ENCODE results near the gene MRPS2. TPM values are rescaled to one million over a fixed set of nuclear protein-coding genes. Genes with fewer than 3 reads are reported as not detected.

MRPS2 gene
- polyA plus RNA-seq, 1 donor from 2014 or later = 20.1 TPM

- H3K27ac ChIP-seq (ENCODE audit: low read length) = no peak overlapping the region
- H3K36me3 ChIP-seq (ENCODE audit: insufficient read depth, low read length) = no peaks in the 10 kb centered on the region
- TF ChIP-seq RAD21 (conservative IDR thresholded peaks at IDR 0.05) = no peak
- no peak for TF ChIP-seq EP300 (conservative IDR thresholded peaks at IDR 0.05; ENCODE audit: poor library complexity, severe bottlenecking)
- no peak for TF ChIP-seq MXI1 (conservative IDR thresholded peaks at IDR 0.05; ENCODE audit: poor library complexity, severe bottlenecking)
- TF ChIP-seq SMC3 (conservative IDR thresholded peaks at IDR 0.05; ENCODE audit: poor library complexity) = no peak
- TF ChIP-seq EZH2 (IDR thresholded peaks at IDR 0.05; ENCODE audit: borderline replicate concordance, insufficient read depth, low read length, poor library complexity, severe bottlenecking) = no peak
- no peak for TF ChIP-seq TAF1 (IDR thresholded peaks at IDR 0.05; ENCODE audit: low read depth)
- TF ChIP-seq REST (IDR thresholded peaks at IDR 0.05; ENCODE audit: borderline replicate concordance) = no peak
- no peak for TF ChIP-seq CTCF (IDR thresholded peaks at IDR 0.05; ENCODE audit: poor library complexity, severe bottlenecking)
- no peak for TF ChIP-seq POLR2AphosphoS5 (IDR thresholded peaks at IDR 0.05)
- H2AFZ ChIP-seq (ENCODE audit: low read depth, low read length) = no peak overlapping the region
- no peaks in the 10 kb centered on the region for H4K20me1 ChIP-seq (ENCODE audit: insufficient read depth)
- no peaks in the 10 kb centered on the region for H3K9me2 ChIP-seq (ENCODE audit: insufficient read depth, low read length)
- H3F3A ChIP-seq (ENCODE audit: insufficient read depth, low read length, poor library complexity, severe bottlenecking) = no peaks in the 10 kb centered on the region
- H3K4me2 ChIP-seq (ENCODE audit: low read length) = no peak overlapping the region
- H3K9me3 ChIP-seq (ENCODE audit: low read length) = no peaks in the 10 kb centered on the region
- H3K27me3 ChIP-seq (ENCODE audit: insufficient read depth, low read depth, low read length) = no peaks in the 10 kb centered on the region
- no peak overlapping the region for H3K9ac ChIP-seq (ENCODE audit: low read length)
- no peak overlapping the region for H3K4me3 ChIP-seq (ENCODE audit: low read length)
- H3K79me2 ChIP-seq (replicated peaks; ENCODE audit: insufficient read depth, low read length) = no peaks in the 10 kb centered on the region
Observed at GRCh38 chr9:135487281-135488012, 13.0 kb upstream of the MRPS2 start.

- H3K4me2 ChIP-seq (ENCODE audit: low read length) = no peak overlapping the region
- H3K9ac ChIP-seq (ENCODE audit: low read length) = no peak overlapping the region
- TF ChIP-seq MXI1 (conservative IDR thresholded peaks at IDR 0.05; ENCODE audit: poor library complexity, severe bottlenecking) = no peak
- no peak for TF ChIP-seq CTCF (IDR thresholded peaks at IDR 0.05; ENCODE audit: poor library complexity, severe bottlenecking)
- no peak for TF ChIP-seq POLR2AphosphoS5 (IDR thresholded peaks at IDR 0.05)
- TF ChIP-seq TAF1 (IDR thresholded peaks at IDR 0.05; ENCODE audit: low read depth) = no peak
- TF ChIP-seq REST (IDR thresholded peaks at IDR 0.05; ENCODE audit: borderline replicate concordance) = no peak
- TF ChIP-seq RAD21 (conservative IDR thresholded peaks at IDR 0.05) = no peak
- H2AFZ ChIP-seq (ENCODE audit: low read depth, low read length) = no peak overlapping the region
- no peaks in the 10 kb centered on the region for H3K79me2 ChIP-seq (replicated peaks; ENCODE audit: insufficient read depth, low read length)
- no peaks in the 10 kb centered on the region for H4K20me1 ChIP-seq (ENCODE audit: insufficient read depth)
- H3K9me3 ChIP-seq (ENCODE audit: low read length) = no peaks in the 10 kb centered on the region
- H3F3A ChIP-seq (ENCODE audit: insufficient read depth, low read length, poor library complexity, severe bottlenecking) = no peaks in the 10 kb centered on the region
- no peak overlapping the region for H3K4me3 ChIP-seq (ENCODE audit: low read length)
- no peak overlapping the region for H3K27ac ChIP-seq (ENCODE audit: low read length)
- no peaks in the 10 kb centered on the region for H3K36me3 ChIP-seq (ENCODE audit: insufficient read depth, low read length)
- H3K27me3 ChIP-seq (ENCODE audit: insufficient read depth, low read depth, low read length) = no peaks in the 10 kb centered on the region
- H3K9me2 ChIP-seq (ENCODE audit: insufficient read depth, low read length) = no peaks in the 10 kb centered on the region
Observed at GRCh38 chr9:135488013-135488330, 12.5 kb upstream of the MRPS2 start.

Data from neural cell (in vitro differentiated cells).